GM12878 (cell line): ENCODE measurements around the gene ZNF334. TPM values are rescaled to one million over a fixed set of nuclear protein-coding genes. Genes with fewer than 3 reads are reported as not detected.
A peak's percentile ranks its signal among the peaks of the same experiment; 100 is the strongest.

Source experiments
- ATAC-seq: fragments of 200-7000 bp; cut with Tn5 transposase; 3 replicates; pipeline ENCODE4 v1.9.1; 2020; ENCODE audit warnings: mild to moderate bottlenecking, moderate library complexity
- BruUV-seq: library from RNA; stranded (reverse); fragments of 400-500 nt; replicated peaks from 2 replicates; lab custom pipeline; 2021; lab: Mats Ljungman, UMichigan
- CTCF ChIA-PET: fragments of 300-600 bp; sonication (Branson Sonifier 250); formaldehyde crosslinking; extraction: SDS; loops from one replicate; lab custom pipeline; 2021; ENCODE audit warnings: inconsistent platforms; lab: Yijun Ruan, JAX
- POLR2A ChIA-PET: fragments of 350-600 bp; formaldehyde crosslinking; extraction: SDS; loops from one replicate; lab custom pipeline; 2021; ENCODE audit warnings: inconsistent platforms; lab: Charles Lee
- RAD21 ChIA-PET: fragments of 300-600 bp; sonication (Branson Sonifier 250); formaldehyde crosslinking; loops from one replicate; lab custom pipeline; 2023; ENCODE audit warnings: antibody characterized with exemption; ENCODE audit not compliant: unreplicated experiment; lab: Charles Lee
- SMC1A ChIA-PET: fragments of 300-600 bp; sonication (Branson Sonifier 250); formaldehyde crosslinking; loops from one replicate; lab custom pipeline; 2023; ENCODE audit not compliant: unreplicated experiment, uncharacterized antibody; lab: Charles Lee
- DNase-seq: peaks from one replicate; pipeline ENCODE4 v3.0.0-alpha.2; 2011; ENCODE audit warnings: low read depth, low spot score
- FAIRE-seq: peaks from 3 replicates; lab custom pipeline; 2011; peaks lifted over from hg19 to GRCh38; lab: Jason Lieb, UNC
- H2AFZ ChIP-seq: 2 replicates; pipeline ENCODE4 v1.6.0; 2011; ENCODE audit warnings: low read depth, low read length, control low read depth; ENCODE audit not compliant: control insufficient read depth
- H3K27ac ChIP-seq: 2 replicates; pipeline ENCODE4 v1.5.1; 2011; ENCODE audit warnings: control low read depth; ENCODE audit not compliant: control insufficient read depth, insufficient read depth
- H3K27me3 ChIP-seq, 2 experiments: replicated peaks in 1 of 2; 2 replicates each; pipeline versions ENCODE4 v1.6.0 to v1.6.1; 2011; ENCODE audit warnings: low read length in 1 of 2; ENCODE audit not compliant: control insufficient read depth in 2 of 2, insufficient read depth in 2 of 2
- H3K36me3 ChIP-seq, 2 experiments: 2 replicates each; pipeline ENCODE4 v1.5.1; 2011; ENCODE audit warnings: low read length in 1 of 2; ENCODE audit not compliant: control insufficient read depth in 2 of 2, insufficient read depth in 2 of 2
- H3K4me1 ChIP-seq: 2 replicates; pipeline ENCODE4 v1.6.1; 2011; ENCODE audit warnings: mild to moderate bottlenecking, low read length, moderate library complexity, mixed read lengths; ENCODE audit not compliant: control insufficient read depth, insufficient read depth
- H3K4me2 ChIP-seq: 2 replicates; pipeline ENCODE4 v1.6.0; 2011; ENCODE audit warnings: control low read depth; ENCODE audit not compliant: control insufficient read depth, insufficient read depth
- H3K4me3 ChIP-seq: fragments of 200-600 bp; sonication (generic); 2 replicates; pipeline ENCODE4 v1.5.1; 2016
- H3K79me2 ChIP-seq: 2 replicates; pipeline ENCODE4 v1.6.0; 2011; ENCODE audit warnings: low read length; ENCODE audit not compliant: control insufficient read depth, insufficient read depth
- H3K9ac ChIP-seq: 2 replicates; pipeline ENCODE4 v1.8.0; 2011; ENCODE audit warnings: low read length, control low read depth, mixed read lengths; ENCODE audit not compliant: control insufficient read depth, insufficient read depth
- H3K9me3 ChIP-seq: replicated peaks from 3 replicates; pipeline ENCODE4 v1.5.1; 2011; ENCODE audit warnings: mild to moderate bottlenecking, low read length; ENCODE audit not compliant: control insufficient read depth, insufficient read depth
- H4K20me1 ChIP-seq: 2 replicates; pipeline ENCODE4 v1.6.0; 2011; ENCODE audit not compliant: control insufficient read depth, insufficient read depth
- ATF2 ChIP-seq: IDR thresholded peaks from 2 replicates; pipeline ENCODE4 v1.6.1; 2012; ENCODE audit warnings: low read length, inconsistent platforms
- CBFB ChIP-seq: IDR thresholded peaks from 2 replicates; pipeline ENCODE4 v1.6.1; 2016; ENCODE audit warnings: antibody characterized with exemption, low read depth
- CHD1 ChIP-seq: IDR thresholded peaks from 2 replicates; pipeline ENCODE4 v1.6.1; 2012; ENCODE audit warnings: low read depth, low read length, improper control_type of control experiment
- CHD4 ChIP-seq: fragments of 200-600 bp; sonication (generic); IDR thresholded peaks from 2 replicates; pipeline ENCODE4 v1.6.1; 2016; ENCODE audit warnings: mild to moderate bottlenecking
- EP300 ChIP-seq, 2 experiments: fragments of 150-350 bp in 1 of 2; IDR thresholded peaks; 2 replicates each; pipeline ENCODE4 v1.6.1; 2011 to 2012; ENCODE audit warnings: low read depth in 2 of 2, low read length in 2 of 2, borderline replicate concordance in 1 of 2, improper control_type of control experiment in 1 of 2, inconsistent platforms in 1 of 2; ENCODE audit not compliant: control insufficient read depth in 1 of 2
- HDAC2 ChIP-seq: fragments of 200-600 bp; sonication (generic); IDR thresholded peaks from 2 replicates; pipeline ENCODE4 v1.6.1; 2017
- NBN ChIP-seq: fragments of 450-650 bp; IDR thresholded peaks from 2 replicates; pipeline ENCODE4 v1.6.1; 2016
- NFYA ChIP-seq: IDR thresholded peaks from 2 replicates; pipeline ENCODE4 v1.6.1; 2011; ENCODE audit warnings: low read depth, mild to moderate bottlenecking, low read length, improper control_type of control experiment, borderline replicate concordance
- PAX8 ChIP-seq: fragments of 450-650 bp; IDR thresholded peaks from 2 replicates; pipeline ENCODE4 v1.6.1; 2017; ENCODE audit warnings: mild to moderate bottlenecking, moderate library complexity
- SIN3A ChIP-seq: IDR thresholded peaks from 2 replicates; pipeline ENCODE4 v1.6.1; 2012; ENCODE audit warnings: low read depth, low read length, improper control_type of control experiment
- ZNF274 ChIP-seq: IDR thresholded peaks from one replicate; pipeline ENCODE4 v1.8.0; 2011; ENCODE audit not compliant: insufficient read length, insufficient read depth
- WGBS: methylation state at CpG from one replicate; pipeline ENCODE4 v1.1.6; 2016; ENCODE audit warnings: low lambda C conversion rate; ENCODE audit not compliant: insufficient replicate concordance, insufficient coverage; ENCODE audit errors: missing lambda C conversion rate; 5-methylcytosine and 5-hydroxymethylcytosine counted together
- in situ Hi-C: fragments of 300-500 bp; cut with MboI; formaldehyde crosslinking; loops from 9 replicates; pipeline ENCODE4 v1.14.3; 2018; ENCODE audit warnings: mixed read lengths
- intact Hi-C: fragments of 100-400 bp; cut with micrococcal nuclease; formaldehyde crosslinking; loops from one replicate; pipeline ENCODE4 v1.14.2; 2022; ENCODE audit not compliant: unreplicated experiment
- polyA plus RNA-seq, 11 experiments: library from polyadenylated mRNA; depleted of rRNA in 4 of 11; unstranded in 6 of 11; stranded (reverse) in 5 of 11; fragments of >200 nt; fragmentation: Nextera tagmentation in 4 of 11; fragmentation: Illumina TruSeq in 1 of 11; extraction: Ambion mirVana in 4 of 11; extraction: Trizol in 1 of 11; gene quantifications; 1 replicate in 1 of 11; 2 replicates in 10 of 11; pipeline versions ENCODE4 v1.2.1 to v1.2.3, GENCODE V29; 2011 to 2016; ENCODE audit warnings: inconsistent platforms in 2 of 11, missing spikeins in 2 of 11, low read depth in 1 of 11
- total RNA-seq, 4 experiments: library from RNA; depleted of rRNA in 3 of 4; stranded (reverse); fragments of >200 nt in 3 of 4; fragmentation: Illumina TruSeq in 1 of 4; extraction: Trizol in 1 of 4; gene quantifications; 2 replicates each; pipeline versions ENCODE4 v1.2.1 to v1.2.3, GENCODE V29; 2013 to 2021
- TF ChIP-seq, protein P1 (sequence below): fragments of 450-650 bp; IDR thresholded peaks from 2 replicates; pipeline ENCODE4 v1.6.1; 2017; ENCODE audit warnings: borderline replicate concordance
- TF ChIP-seq, protein P2 (sequence below): IDR thresholded peaks from 2 replicates; pipeline ENCODE4 v1.6.1; 2012; ENCODE audit warnings: low read depth, low read length, improper control_type of control experiment
- TF ChIP-seq, protein P3 (sequence below): fragments of 450-650 bp; IDR thresholded peaks from 2 replicates; pipeline ENCODE4 v1.6.1; 2017; ENCODE audit warnings: low read depth, mild to moderate bottlenecking, moderate library complexity

Gene ZNF334
- total and polyA plus RNA-seq, 10 of the 15 experiments (the other 5 are each of a cell fraction or from before 2014, with no cell fraction given): 0.08 to 2.0 (median 1.2) TPM

DNA sequence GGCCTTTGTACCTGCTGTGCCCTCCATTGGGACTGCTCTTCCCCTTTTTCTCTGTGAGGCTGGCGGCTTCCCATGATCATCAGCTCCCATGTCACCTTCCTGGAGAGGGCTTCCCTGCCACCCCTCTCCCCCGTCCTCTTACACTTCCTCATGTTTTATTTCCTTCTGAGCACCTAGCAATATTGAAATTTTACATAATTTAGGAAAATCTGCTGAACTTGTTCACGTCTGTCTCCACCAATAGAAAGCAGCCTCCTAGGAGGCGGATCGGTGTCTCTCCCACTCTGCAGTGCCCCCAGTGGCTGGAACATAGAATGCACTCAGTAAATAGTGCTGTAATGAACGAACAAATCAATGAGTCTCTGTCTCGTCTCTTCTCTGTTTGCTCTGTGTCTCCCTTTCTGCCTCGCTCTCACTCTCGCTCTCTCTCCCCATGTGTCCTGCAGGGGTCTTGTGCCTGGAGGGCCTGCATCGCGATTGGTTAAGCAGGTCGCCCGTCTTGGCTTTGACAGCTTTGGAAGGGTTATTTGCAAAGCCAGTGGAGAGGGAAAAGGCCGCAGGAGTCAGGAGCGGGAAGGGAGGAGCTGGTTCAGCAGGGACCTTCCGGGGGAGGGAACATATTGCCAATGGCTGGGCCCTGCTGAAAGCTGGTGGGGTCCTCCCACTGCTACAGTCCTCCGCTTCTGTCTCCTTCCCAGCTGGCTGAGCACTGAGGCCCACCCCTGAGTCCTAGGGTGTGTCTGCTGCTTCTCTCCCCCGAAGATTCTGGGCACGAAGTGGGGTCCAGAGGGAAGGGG lies 49.2 kb upstream of the ZNF334 start (continued):
- TF ChIP-seq, protein P1, sequence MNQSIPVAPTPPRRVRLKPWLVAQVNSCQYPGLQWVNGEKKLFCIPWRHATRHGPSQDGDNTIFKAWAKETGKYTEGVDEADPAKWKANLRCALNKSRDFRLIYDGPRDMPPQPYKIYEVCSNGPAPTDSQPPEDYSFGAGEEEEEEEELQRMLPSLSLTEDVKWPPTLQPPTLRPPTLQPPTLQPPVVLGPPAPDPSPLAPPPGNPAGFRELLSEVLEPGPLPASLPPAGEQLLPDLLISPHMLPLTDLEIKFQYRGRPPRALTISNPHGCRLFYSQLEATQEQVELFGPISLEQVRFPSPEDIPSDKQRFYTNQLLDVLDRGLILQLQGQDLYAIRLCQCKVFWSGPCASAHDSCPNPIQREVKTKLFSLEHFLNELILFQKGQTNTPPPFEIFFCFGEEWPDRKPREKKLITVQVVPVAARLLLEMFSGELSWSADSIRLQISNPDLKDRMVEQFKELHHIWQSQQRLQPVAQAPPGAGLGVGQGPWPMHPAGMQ: no peak
- no peak for TF ChIP-seq CHD4

DNA sequence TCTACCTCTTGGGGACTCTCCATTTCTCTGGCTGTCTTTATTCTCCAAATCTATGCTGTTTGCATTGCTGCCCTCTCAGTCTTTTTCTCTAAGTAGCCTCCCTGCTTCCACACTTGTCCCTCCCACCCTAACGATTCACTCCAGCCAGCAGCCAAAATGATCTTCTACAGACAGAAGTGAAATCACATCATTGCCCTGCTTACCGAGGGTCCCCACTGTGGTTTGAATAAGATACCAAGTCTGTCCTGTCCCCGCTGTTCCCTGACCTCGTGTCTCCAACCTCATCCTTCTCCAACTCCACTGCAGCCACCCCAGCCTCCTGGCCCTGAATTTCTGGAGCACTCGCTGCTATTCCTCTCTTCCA lies 48.6 kb upstream of the ZNF334 start:
- no peaks in the 10 kb centered on the region for H3K36me3 ChIP-seq
- in situ Hi-C loops: no loop called here
- DNase-seq (no peak), ATAC-seq (no peak), FAIRE-seq (no peak)
- H3K9me3 ChIP-seq: no peaks in the 10 kb centered on the region
- H3K27ac ChIP-seq: no peak overlapping the region
- no TSS peak for BruUV-seq
- ChIA-PET RAD21 (interaction anchor here (1.3 to 2.5 kb wide), 4 partner anchors 10 to 40 kb away, joined by 4 to 8 read pairs (median 4); no protein-coding TSS in a partner anchor), CTCF (interaction anchor here (0.8 to 2.9 kb wide), 13 partner anchors 11 to 127 kb away, joined by 3 to 43 read pairs (median 4); partner anchors contain the start of genes OCSTAMP and TP53RK), POLR2A (interaction anchor here (1.5 kb wide), 1 partner anchor 9 kb away, joined by 4 read pairs; no protein-coding TSS in a partner anchor), SMC1A (interaction anchor here (0.5 to 1.8 kb wide), 6 partner anchors 12 to 119 kb away, joined by 3 to 8 read pairs (median 3); partner anchors contain the start of gene OCSTAMP)
- WGBS: 31% methylated on average over 5 of the region's 5 CpGs
- H4K20me1 ChIP-seq: no peaks in the 10 kb centered on the region
- H3K4me1 ChIP-seq: no peaks in the 10 kb centered on the region
- no peaks in the 10 kb centered on the region for H3K27me3 ChIP-seq
- H3K9ac ChIP-seq: no peak overlapping the region
- intact Hi-C loops: loop anchor here (2.0 kb wide), 1 partner anchor 41 kb away; no protein-coding TSS in a partner anchor
- H2AFZ ChIP-seq: peak overlapping the region; percentile 77
- H3K4me3 ChIP-seq: no peak overlapping the region; the same call in 1 of the 2 replicates
- H3K79me2 ChIP-seq: no peaks in the 10 kb centered on the region
- peak overlapping the region; percentile 78 for H3K4me2 ChIP-seq
- TF ChIP-seq HDAC2 (no peak), ZNF274 (no peak), CBFB (no peak), CHD1 (no peak), CHD4 (no peak), NFYA (no peak), PAX8 (no peak), NBN (no peak), ATF2 (no peak), EP300 (IDR thresholded peaks at IDR 0.05; ENCODE audit: borderline replicate concordance in 1 of 2, control insufficient read depth in 1 of 2, low read depth in 2 of 2, low read length in 2 of 2) (no peak), SIN3A (no peak)
- TF ChIP-seq, protein P2, sequence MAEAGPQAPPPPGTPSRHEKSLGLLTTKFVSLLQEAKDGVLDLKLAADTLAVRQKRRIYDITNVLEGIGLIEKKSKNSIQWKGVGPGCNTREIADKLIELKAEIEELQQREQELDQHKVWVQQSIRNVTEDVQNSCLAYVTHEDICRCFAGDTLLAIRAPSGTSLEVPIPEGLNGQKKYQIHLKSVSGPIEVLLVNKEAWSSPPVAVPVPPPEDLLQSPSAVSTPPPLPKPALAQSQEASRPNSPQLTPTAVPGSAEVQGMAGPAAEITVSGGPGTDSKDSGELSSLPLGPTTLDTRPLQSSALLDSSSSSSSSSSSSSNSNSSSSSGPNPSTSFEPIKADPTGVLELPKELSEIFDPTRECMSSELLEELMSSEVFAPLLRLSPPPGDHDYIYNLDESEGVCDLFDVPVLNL: no peak
- TF ChIP-seq, protein P3, sequence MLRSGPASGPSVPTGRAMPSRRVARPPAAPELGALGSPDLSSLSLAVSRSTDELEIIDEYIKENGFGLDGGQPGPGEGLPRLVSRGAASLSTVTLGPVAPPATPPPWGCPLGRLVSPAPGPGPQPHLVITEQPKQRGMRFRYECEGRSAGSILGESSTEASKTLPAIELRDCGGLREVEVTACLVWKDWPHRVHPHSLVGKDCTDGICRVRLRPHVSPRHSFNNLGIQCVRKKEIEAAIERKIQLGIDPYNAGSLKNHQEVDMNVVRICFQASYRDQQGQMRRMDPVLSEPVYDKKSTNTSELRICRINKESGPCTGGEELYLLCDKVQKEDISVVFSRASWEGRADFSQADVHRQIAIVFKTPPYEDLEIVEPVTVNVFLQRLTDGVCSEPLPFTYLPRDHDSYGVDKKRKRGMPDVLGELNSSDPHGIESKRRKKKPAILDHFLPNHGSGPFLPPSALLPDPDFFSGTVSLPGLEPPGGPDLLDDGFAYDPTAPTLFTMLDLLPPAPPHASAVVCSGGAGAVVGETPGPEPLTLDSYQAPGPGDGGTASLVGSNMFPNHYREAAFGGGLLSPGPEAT: no peak
